GM12864 (cell line): ENCODE measurements around the gene WDR36.

Experiments used
- DNase-seq: peaks from one replicate; pipeline ENCODE4 v3.0.0-alpha.2; 2011; ENCODE audit warnings: low read depth
- H3K4me3 ChIP-seq: 2 replicates; pipeline ENCODE4 v1.5.1; 2011; ENCODE audit warnings: mild to moderate bottlenecking, low read depth, low read length, control low read depth
- CTCF ChIP-seq: IDR thresholded peaks from 2 replicates; pipeline ENCODE4 v1.5.1; 2011; ENCODE audit warnings: low read depth, mild to moderate bottlenecking, moderate library complexity, low read length, control low read depth, inconsistent platforms; ENCODE audit errors: missing control alignments

WDR36 gene

GRCh38 chr5:111099058-111099778, 7.1 kb downstream of the WDR36 start:
- H3K4me3 ChIP-seq: no peak overlapping the region
- DNase-seq: no peak
- no peak for TF ChIP-seq CTCF

- DNase-seq: no peak
- no peak for TF ChIP-seq CTCF
- H3K4me3 ChIP-seq: no peak overlapping the region
Measured at GRCh38 chr5:111106320-111106948, 14.3 kb downstream of the WDR36 start.

- no peak for TF ChIP-seq CTCF
- DNase-seq: no peak
- no peak overlapping the region for H3K4me3 ChIP-seq
Measured at GRCh38 chr5:111107371-111107770, 15.2 kb downstream of the WDR36 start.

- no peak for TF ChIP-seq CTCF
- H3K4me3 ChIP-seq: no peak overlapping the region
- no peak for DNase-seq
Measured at GRCh38 chr5:111111956-111112355, 19.8 kb downstream of the WDR36 start.

GRCh38 chr5:111113678-111114077, 21.5 kb downstream of the WDR36 start:
- DNase-seq: no peak
- H3K4me3 ChIP-seq: no peak overlapping the region
- TF ChIP-seq CTCF: no peak

- no peak overlapping the region for H3K4me3 ChIP-seq
- DNase-seq: no peak
- no peak for TF ChIP-seq CTCF
Measured at GRCh38 chr5:111115229-111115628, 23.1 kb downstream of the WDR36 start.

- TF ChIP-seq CTCF: no peak
- H3K4me3 ChIP-seq: no peak overlapping the region
- DNase-seq: no peak
Measured at GRCh38 chr5:111116550-111116949, 24.4 kb downstream of the WDR36 start.
